Measurements from ENCODE around the gene EIF4G1.
"Not testable (repeated sequence)": the region's sequence is repeated elsewhere in the genome, so short reads cannot be mapped to it uniquely, and the experiment has no call there.

Gene EIF4G1

GRCh38 chr3:184336547-184337398 is 22.4 kb downstream of the EIF4G1 start:
- DNase-seq: no peak

- no peak for DNase-seq
These were observed 23.0 kb downstream of the EIF4G1 start, which contains the start of gene FAM131A for GRCh38 chr3:184337399-184337714. TSS of gene FAM131A (plus strand) at chr3:184337600. CDS start at chr3:184337631, 31 bp downstream.

- no peak for DNase-seq
These were observed 23.6 kb downstream of the EIF4G1 start for GRCh38 chr3:184337981-184338380.

- no peak for DNase-seq
These were observed 24.1 kb downstream of the EIF4G1 start for GRCh38 chr3:184338511-184338945.

- DNase-seq: no peak
These were observed 24.6 kb downstream of the EIF4G1 start for GRCh38 chr3:184339001-184339400.

- not testable (repeated sequence) for DNase-seq
These were observed 25.2 kb downstream of the EIF4G1 start for GRCh38 chr3:184339451-184340135.

GRCh38 chr3:184341925-184342324 is 27.5 kb downstream of the EIF4G1 start:
- DNase-seq: no peak

- no peak for DNase-seq
These were observed 28.9 kb downstream of the EIF4G1 start for GRCh38 chr3:184343200-184343876.

GRCh38 chr3:184344579-184345316 is 30.3 kb downstream of the EIF4G1 start:
- no peak for DNase-seq

GRCh38 chr3:184345317-184346144 is 31.1 kb downstream of the EIF4G1 start:
- DNase-seq: no peak

- DNase-seq: no peak
These were observed 32.2 kb downstream of the EIF4G1 start for GRCh38 chr3:184346480-184347190.

- DNase-seq: no peak
These were observed 33.1 kb downstream of the EIF4G1 start for GRCh38 chr3:184347321-184348056.

GRCh38 chr3:184348057-184348382 is 33.6 kb downstream of the EIF4G1 start:
- DNase-seq: no peak

- DNase-seq: no peak
These were observed 35.4 kb downstream of the EIF4G1 start for GRCh38 chr3:184349563-184350470.

GRCh38 chr3:184350618-184351017 is 36.2 kb downstream of the EIF4G1 start:
- no peak for DNase-seq

GRCh38 chr3:184351511-184352148 is 37.2 kb downstream of the EIF4G1 start:
- DNase-seq: no peak

- no peak for DNase-seq
These were observed 37.9 kb downstream of the EIF4G1 start for GRCh38 chr3:184352149-184352785.

GRCh38 chr3:184352897-184353545 is 38.6 kb downstream of the EIF4G1 start:
- no peak for DNase-seq

Data from activated T-cell treated with anti-CD3 and anti-CD28 coated beads, Interleukin-2, amount 50 U/mL, for 1 hour (primary cell).